HG03108 (cell line): ENCODE results near the gene TRIM77.
"Not testable (repeated sequence)": the region's sequence is repeated elsewhere in the genome, so short reads cannot be mapped to it uniquely, and the experiment has no call there.

Source experiments
- ATAC-seq: cut with Tn5 transposase; IDR thresholded peaks from one replicate; pipeline ENCODE4 v1.9.1; 2021; ENCODE audit warnings: moderate library complexity; ENCODE audit not compliant: unreplicated experiment

The TRIM77 gene

DNA sequence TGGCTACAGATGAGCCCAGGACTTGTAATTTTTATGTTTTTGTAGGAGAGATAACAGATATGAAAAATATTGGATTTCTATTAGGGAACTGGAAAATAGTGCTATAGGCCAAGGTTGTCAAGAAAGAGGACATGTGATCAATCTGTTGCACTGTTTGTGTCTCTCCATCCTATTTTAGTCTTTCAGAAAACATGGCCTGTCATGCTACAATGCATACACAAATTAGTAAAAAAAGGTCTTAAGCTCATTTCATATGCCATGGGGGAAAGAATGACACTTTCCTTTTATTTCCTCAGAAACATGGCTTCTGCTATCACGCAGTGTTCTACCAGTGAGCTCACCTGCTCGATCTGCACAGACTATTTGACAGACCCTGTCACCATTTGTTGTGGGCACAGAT lies at the start of gene TRIM77:
TRIM77 (plus strand) TSS at position 301 of the 400 bp plus-strand sequence; CDS start at position 301, 0 bp downstream.
- not testable (repeated sequence) for ATAC-seq

DNA sequence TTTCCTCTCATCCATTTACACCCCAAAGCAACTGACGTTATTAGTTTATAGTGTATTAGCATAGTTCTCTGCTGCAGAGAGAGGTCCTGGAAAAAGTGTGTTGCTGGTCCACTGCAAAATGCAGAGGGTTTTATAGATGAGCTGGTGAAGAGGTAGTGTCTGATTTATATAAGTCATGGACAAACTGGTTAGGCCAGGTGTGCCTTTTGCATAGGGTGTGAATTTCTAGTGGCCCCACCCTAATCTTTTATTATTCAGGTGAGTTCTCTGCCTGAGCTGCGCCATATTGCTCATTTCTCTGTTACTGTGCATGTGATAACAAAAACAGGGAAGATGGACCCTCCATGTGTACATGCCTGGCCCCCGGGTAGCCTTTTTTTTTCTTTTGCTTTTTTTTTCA lies 43.1 kb upstream of the TRIM77 start:
- no peak for ATAC-seq

- not testable (repeated sequence) for ATAC-seq
These were observed 41.9 kb upstream of the TRIM77 start for GRCh38 chr11:89668158-89668557.

- ATAC-seq, result not testable (repeated sequence)
These were observed 40.5 kb upstream of the TRIM77 start for GRCh38 chr11:89669586-89669985.

DNA sequence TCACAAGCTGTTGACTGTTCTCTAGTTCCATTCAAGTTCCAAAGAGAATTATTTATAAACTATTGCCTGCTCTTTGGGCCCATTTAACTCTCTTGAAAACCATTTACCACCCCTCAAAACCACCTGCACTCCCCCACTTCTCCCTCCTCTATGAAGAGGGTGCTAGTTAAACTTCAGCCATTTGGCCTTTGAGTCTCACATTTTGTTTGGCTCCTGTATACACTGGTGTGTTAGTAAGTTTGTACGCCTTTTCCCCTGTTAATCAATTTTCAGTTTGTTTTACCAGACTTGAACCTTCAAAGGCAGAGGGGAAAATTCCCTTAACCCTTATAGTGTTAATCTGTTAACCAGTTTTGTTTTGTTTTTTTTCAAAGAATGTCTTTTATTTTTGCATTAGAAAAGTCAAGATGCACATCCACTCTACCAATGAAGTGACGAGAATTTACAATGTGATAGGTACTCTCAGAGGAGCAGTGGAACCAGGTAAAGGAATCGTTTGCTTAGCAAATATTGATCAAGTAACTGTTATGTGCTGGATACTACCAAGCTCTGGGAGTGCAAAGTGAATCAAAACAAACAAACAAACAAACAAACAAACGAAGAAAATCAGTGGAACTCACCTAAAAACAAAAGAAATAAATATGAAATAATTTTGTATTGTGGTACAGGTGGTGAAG lies 40.0 kb upstream of the TRIM77 start:
- ATAC-seq, result not testable (repeated sequence)

DNA sequence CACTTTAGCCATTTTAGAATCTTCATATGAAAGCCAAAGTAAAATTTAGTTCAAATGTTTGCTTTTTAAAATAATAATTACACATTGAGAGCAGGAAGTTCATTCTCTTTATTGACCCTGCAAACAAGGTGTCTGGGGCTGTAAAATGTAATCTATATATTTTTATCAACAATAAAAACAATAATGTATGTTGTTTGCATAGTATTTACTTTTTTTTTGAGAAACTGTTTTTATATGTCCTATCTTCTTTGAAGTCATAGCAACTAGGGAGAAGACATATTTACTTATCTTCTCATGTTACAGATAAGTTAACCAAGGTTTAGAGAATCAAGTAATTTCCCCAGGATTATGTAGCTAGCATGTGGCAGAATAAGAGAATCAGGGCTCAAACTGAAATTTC lies 37.6 kb upstream of the TRIM77 start:
- not testable (repeated sequence) for ATAC-seq

- not testable (repeated sequence) for ATAC-seq
These were observed 36.7 kb upstream of the TRIM77 start for GRCh38 chr11:89673380-89673779.

- ATAC-seq, result not testable (repeated sequence)
These were observed 34.7 kb upstream of the TRIM77 start for GRCh38 chr11:89675383-89675782.

DNA sequence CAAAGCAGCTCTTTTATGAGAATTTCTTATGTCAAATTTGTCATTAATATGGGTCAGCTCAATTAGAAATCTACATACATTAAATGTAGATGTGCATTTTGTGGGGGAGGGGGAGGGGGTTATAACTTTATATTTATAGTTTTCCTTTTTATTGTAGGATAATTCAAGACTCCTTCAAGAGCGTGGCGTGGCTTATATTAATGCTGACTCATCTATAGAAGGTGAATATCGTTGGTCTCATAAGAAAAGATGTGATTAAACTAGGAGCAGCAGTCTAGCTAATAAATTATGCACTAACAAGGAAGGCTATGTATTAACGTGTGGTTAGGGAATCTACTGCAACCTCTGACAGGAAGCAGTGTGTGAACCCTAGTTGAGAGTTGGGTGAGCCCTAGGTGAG lies 34.2 kb upstream of the TRIM77 start:
- not testable (repeated sequence) for ATAC-seq

DNA sequence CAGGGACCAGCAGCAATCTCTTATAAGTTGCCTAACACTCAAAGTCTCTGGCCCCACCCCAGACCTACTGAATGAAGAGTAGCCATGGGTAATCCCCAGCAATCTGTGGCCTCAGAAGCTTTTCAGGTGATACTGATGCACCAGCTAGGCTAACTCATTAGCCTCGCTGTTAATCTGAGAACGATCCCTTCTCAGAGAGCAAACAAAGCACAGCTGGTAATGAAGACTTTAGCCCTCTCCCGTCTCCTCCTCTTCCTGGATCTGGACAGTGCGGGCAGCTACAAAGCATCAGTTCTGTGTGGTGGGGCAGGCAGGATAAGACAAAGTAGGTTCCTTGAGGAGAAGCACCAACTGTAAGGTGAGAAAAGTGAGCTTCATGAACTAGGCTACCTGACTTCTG lies 3.0 kb upstream of the TRIM77 start:
- not testable (repeated sequence) for ATAC-seq

GRCh38 chr11:89724866-89725498 lies 14.9 kb downstream of the TRIM77 start:
- ATAC-seq, result not testable (repeated sequence)

- not testable (repeated sequence) for ATAC-seq
These were observed 20.1 kb downstream of the TRIM77 start for GRCh38 chr11:89730215-89730614.

DNA sequence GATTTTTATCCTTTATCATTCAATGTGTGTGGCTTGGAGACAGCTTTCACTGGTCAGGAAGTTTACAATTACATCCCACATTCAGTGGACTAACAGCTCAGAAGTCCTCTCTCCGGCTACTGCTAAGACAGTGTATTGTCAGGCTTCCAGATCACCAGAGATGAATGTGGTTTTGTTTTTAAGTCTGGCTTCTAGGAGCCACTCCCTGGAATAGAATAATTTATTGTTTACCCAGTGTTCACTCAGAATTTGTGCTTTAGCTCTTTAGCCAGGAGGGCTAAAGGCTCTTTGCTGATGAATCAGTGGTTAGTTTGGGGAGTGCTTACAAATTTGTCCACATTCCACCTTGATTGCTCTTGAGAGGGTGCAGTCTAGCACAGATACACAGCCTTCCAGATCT lies 26.5 kb downstream of the TRIM77 start:
- ATAC-seq, result no peak

- no peak for ATAC-seq
These were observed 27.0 kb downstream of the TRIM77 start for GRCh38 chr11:89737116-89737515.

DNA sequence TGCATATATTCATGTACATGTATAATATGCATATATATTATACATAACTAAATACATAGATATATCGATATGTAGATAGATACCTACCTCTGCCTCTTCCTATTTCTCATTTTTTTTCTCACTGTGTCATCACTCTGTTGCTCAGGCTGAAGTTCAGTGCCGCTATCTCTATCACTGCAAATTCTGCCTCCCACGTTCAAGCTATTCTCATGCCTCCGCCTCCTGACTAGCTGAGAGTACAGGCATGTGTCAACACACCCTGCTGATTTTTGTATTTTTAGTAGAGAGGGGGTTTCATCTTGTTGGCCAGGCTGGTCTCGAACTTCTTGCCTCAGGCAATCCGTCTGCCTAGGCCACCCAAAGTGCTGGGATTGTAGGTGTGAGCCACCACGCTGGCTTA lies 31.3 kb downstream of the TRIM77 start:
- ATAC-seq, result not testable (repeated sequence)

- not testable (repeated sequence) for ATAC-seq
These were observed 34.1 kb downstream of the TRIM77 start for GRCh38 chr11:89744158-89744557.

GRCh38 chr11:89750822-89751221 lies 40.7 kb downstream of the TRIM77 start:
- ATAC-seq, result not testable (repeated sequence)
